ENCODE results near the gene ELAC1. TPM values are rescaled to one million over a fixed set of nuclear protein-coding genes. Genes with fewer than 3 reads are reported as not detected.

The ELAC1 gene
- total RNA-seq, 4 donors from 2014 or later = 3.4 to 14.2 (median 5.0) TPM

DNA sequence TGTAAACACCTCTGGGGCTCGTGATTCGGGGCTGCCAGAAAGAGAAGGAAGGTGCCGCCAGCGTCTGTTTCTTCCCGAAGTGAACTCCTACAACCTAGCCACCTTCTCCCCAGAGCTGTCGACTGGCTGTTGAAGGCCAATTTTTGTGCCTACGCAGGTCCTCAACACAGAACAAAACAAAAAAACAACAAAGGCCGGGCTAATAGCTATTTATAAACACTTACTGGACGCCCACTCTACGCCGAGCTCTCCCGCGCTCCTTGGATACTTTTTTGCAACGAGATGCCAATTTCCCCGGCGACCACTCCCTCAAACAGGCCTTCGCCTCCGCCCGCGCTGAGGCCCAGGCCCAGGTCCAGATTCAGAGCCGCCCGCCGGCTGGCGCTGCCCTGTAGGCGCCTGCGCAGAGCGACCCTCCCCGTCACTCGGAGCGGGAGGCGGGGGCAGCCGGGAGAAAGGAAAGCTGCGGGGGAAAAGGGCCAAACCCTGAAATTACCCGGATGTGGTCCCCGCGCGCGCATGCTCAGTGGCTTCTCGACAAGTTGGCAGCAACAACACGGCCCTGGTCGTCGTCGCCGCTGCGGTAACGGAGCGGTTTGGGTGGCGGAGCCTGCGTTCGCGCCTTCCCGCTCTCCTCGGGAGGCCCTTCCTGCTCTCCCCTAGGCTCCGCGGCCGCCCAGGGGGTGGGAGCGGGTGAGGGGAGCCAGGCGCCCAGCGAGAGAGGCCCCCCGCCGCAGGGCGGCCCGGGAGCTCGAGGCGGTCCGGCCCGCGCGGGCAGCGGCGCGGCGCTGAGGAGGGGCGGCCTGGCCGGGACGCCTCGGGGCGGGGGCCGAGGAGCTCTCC lies 62.1 kb downstream of the ELAC1 start, which contains the start of gene SMAD4:
SMAD4 (plus strand) TSS at position 520 of the 843 bp plus-strand sequence. CDS start 16,834 bp downstream, outside the sequence.
- peak within 1 kb of the TSS; percentile 48 to 94 for H3K4me3 ChIP-seq
- H3K9me3 ChIP-seq = no peaks in the 10 kb centered on the region
- peak; percentile 95 for ATAC-seq
- peak; percentile 95 for TF ChIP-seq POLR2AphosphoS5 (IDR thresholded peaks at IDR 0.05)
- TF ChIP-seq EP300 (IDR thresholded peaks at IDR 0.05) = no peak
- TF ChIP-seq, protein P1, sequence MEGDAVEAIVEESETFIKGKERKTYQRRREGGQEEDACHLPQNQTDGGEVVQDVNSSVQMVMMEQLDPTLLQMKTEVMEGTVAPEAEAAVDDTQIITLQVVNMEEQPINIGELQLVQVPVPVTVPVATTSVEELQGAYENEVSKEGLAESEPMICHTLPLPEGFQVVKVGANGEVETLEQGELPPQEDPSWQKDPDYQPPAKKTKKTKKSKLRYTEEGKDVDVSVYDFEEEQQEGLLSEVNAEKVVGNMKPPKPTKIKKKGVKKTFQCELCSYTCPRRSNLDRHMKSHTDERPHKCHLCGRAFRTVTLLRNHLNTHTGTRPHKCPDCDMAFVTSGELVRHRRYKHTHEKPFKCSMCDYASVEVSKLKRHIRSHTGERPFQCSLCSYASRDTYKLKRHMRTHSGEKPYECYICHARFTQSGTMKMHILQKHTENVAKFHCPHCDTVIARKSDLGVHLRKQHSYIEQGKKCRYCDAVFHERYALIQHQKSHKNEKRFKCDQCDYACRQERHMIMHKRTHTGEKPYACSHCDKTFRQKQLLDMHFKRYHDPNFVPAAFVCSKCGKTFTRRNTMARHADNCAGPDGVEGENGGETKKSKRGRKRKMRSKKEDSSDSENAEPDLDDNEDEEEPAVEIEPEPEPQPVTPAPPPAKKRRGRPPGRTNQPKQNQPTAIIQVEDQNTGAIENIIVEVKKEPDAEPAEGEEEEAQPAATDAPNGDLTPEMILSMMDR (IDR thresholded peaks at IDR 0.05) = peak in 2 of 4 experiments; percentile 8 to 14
- TF ChIP-seq POLR2A (IDR thresholded peaks at IDR 0.05) = peak; percentile 86 to 89
- H3K27me3 ChIP-seq = no peaks in the 10 kb centered on the region
- peaks cover 0 to 18% of the 10 kb centered on the region in 2 donors for H3K36me3 ChIP-seq
- H3K4me1 ChIP-seq = peaks cover 2 to 77% (median 24%) of the 10 kb centered on the region in 3 donors
- WGBS, 2 donors (ENCODE audit: low coverage in 1 of 2) = 0% methylated on average over 3 of the region's 79 CpGs
- peak within 1 kb of the TSS; percentile 75 to 99 (median 98) for H3K27ac ChIP-seq

DNA sequence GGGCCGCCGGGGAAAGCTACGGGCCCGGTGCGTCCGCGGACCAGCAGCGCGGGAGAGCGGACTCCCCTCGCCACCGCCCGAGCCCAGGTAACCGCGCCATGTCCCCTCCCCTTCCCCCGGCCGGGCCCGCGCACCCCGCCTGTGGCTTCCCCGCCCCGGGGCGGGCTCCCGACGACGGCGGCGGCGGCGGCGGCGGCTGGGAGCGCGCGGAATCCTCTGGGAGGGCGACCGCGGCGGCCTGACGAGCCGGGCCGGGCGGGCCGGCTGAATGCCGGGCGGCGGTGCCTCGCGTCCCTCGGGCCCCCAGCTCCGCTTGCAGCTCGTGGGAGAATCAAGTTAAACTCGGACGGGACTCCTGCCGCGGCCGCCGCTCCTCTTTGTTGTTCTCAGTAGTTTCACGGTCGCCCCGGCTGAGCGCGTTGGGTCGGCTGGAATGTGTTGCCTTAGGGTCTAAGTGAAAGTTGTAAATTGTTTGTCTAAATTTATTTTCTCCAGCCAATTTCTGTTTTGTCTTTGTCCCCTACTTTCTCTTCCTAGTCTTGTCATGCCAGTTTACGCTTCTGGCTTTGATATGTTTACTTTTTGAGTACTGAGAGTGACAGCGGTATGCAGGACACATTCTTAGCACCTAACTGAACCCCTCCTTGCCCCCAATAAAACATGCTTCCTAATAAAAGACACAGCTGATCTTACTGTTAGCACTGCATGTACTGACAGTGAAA lies 62.9 kb downstream of the ELAC1 start:
- Histone ChIP-seq H3K27ac (peak overlapping the region; percentile 75 to 99 (median 98)), H3K36me3 (peaks cover 0 to 14% of the 10 kb centered on the region in 2 donors), H3K9me3 (no peaks in the 10 kb centered on the region), H3K4me3 (peak overlapping the region; percentile 48 to 94), H3K27me3 (no peaks in the 10 kb centered on the region), H3K4me1 (peaks cover 10 to 82% (median 31%) of the 10 kb centered on the region in 3 donors)
- peak; percentile 84 for ATAC-seq
- TF ChIP-seq POLR2A (IDR thresholded peaks at IDR 0.05) = peak in 1 of 2 donors; percentile 13
- TF ChIP-seq, protein P1 (IDR thresholded peaks at IDR 0.05) = no peak
- 0% methylated on average over 1 to 8 of the region's 66 CpGs for WGBS, 2 donors (ENCODE audit: low coverage in 1 of 2)

DNA sequence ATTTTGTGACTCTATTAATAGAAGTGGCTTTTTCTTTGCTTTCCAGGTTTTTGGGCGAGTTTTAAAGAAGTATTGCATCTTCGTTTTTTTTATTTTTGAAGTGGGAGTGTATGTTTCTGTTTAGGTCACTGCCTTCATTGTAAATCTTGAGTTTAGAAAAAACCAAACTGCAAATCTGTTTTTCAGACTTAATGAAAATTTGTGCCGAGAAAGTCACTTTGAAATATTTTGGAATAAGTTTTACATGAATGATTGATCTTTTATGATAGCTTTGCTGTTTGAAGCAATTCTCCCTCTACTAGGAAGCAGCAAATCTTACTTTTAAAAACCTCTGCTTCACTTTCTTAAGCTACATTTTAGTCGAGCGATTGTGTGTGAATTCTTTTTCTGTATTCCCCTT lies 64.4 kb downstream of the ELAC1 start:
- Histone ChIP-seq H3K4me1 (peaks cover 18 to 83% (median 45%) of the 10 kb centered on the region in 3 donors), H3K27ac (peak overlapping the region; percentile 5 to 99 (median 54)), H3K36me3 (peaks cover 0 to 4% of the 10 kb centered on the region in 2 donors), H3K27me3 (no peaks in the 10 kb centered on the region), H3K4me3 (peak overlapping the region; percentile 48 to 94), H3K9me3 (no peaks in the 10 kb centered on the region)
- ATAC-seq = no peak
- 6 to 15% methylated on average over 5 of the region's 5 CpGs for WGBS, 2 donors (ENCODE audit: low coverage in 1 of 2)
- no peak for TF ChIP-seq EP300 (IDR thresholded peaks at IDR 0.05)
- TF ChIP-seq, protein P1 (IDR thresholded peaks at IDR 0.05) = no peak
- TF ChIP-seq POLR2A (IDR thresholded peaks at IDR 0.05) = no peak
- TF ChIP-seq POLR2AphosphoS5 (IDR thresholded peaks at IDR 0.05) = no peak

DNA sequence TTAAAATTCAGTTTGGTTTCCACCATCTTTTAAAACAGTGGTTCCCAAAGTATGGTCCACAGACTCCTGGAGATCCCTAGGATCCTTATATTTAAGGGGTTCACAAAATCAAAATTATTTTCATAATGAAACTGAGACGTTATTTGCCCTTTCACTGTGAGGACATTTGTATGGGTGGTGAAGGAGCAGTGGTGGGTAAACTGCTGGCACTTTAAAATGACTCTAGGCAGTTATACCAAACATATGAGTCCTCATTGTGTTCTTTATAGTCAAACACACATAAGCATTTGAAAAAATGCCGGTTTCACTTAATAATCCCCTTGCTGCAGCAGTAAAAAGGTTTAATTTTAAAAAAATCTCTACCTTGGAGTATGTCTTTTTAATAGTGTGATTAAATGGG lies 69.4 kb downstream of the ELAC1 start:
- Histone ChIP-seq H3K4me3 (no peak overlapping the region), H3K9me3 (no peaks in the 10 kb centered on the region), H3K4me1 (peaks cover 34 to 100% (median 56%) of the 10 kb centered on the region in 3 donors), H3K36me3 (peaks cover 0 to 4% of the 10 kb centered on the region in 2 donors), H3K27me3 (no peaks in the 10 kb centered on the region), H3K27ac (peak overlapping the region in 1 of 4 donors; percentile 2)
- 40% methylated on average over 2 of the region's 2 CpGs for WGBS, 2 donors (ENCODE audit: low coverage in 1 of 2)
- no peak for ATAC-seq
- TF ChIP-seq, protein P1 (IDR thresholded peaks at IDR 0.05) = no peak
- no peak for TF ChIP-seq EP300 (IDR thresholded peaks at IDR 0.05)
- TF ChIP-seq POLR2AphosphoS5 (IDR thresholded peaks at IDR 0.05) = no peak
- no peak for TF ChIP-seq POLR2A (IDR thresholded peaks at IDR 0.05)

Small RNA genes within 50 kb of the gene (small RNA-seq; reads per million reads assigned to genes)
- 0 reads per million in 4 donors for gene RF00019

Other genes starting within 250 kb of the ELAC1 start
- gene MRO, start 148.0 kb upstream of the ELAC1 start, total RNA-seq = under 1 TPM in 3 of 4 donors, not detected in 1; 0.16 to 0.94 (median 0.31) TPM
- 10 to 100 TPM; 44.8 to 59.2 (median 53.1) TPM for gene ME2, start 88.9 kb upstream of the ELAC1 start, total RNA-seq
- gene SMAD4, start 62.2 kb downstream of the ELAC1 start, total RNA-seq = 100 to 1,000 TPM; 132 to 170 (median 137) TPM
- 10 to 100 TPM; 24.7 to 35.2 (median 29.0) TPM for gene MEX3C, start 229.6 kb downstream of the ELAC1 start, total RNA-seq

Data from gastroesophageal sphincter (tissue), 4 donors.